GM12878 (cell line): Measurements from ENCODE around the gene TRIM46. TPM values are rescaled to one million over a fixed set of nuclear protein-coding genes. Genes with fewer than 3 reads are reported as not detected.
A peak's percentile ranks its signal among the peaks of the same experiment; 100 is the strongest.

Source experiments
- CREB1 ChIP-seq: IDR thresholded peaks from 2 replicates; pipeline ENCODE4 v1.6.1; 2012; ENCODE audit warnings: low read depth, mild to moderate bottlenecking, inconsistent platforms
- DPF2 ChIP-seq: fragments of 450-650 bp; IDR thresholded peaks from 2 replicates; pipeline ENCODE4 v1.6.1; 2017; ENCODE audit warnings: mild to moderate bottlenecking
- EED ChIP-seq: sonication (generic); IDR thresholded peaks from 2 replicates; pipeline ENCODE4 v1.6.1; 2016; ENCODE audit warnings: antibody characterized with exemption, low read depth
- HDAC6 ChIP-seq: fragments of 200-600 bp; sonication (generic); IDR thresholded peaks from one replicate; pipeline ENCODE4 v1.8.0; 2017; ENCODE audit warnings: antibody characterized with exemption; ENCODE audit not compliant: unreplicated experiment
- IKZF1 ChIP-seq: fragments of 450-650 bp; conservative IDR thresholded peaks from 2 replicates; pipeline ENCODE4 v1.6.1; 2017; ENCODE audit warnings: antibody characterized with exemption, mild to moderate bottlenecking
- MTA2 ChIP-seq: fragments of 450-650 bp; IDR thresholded peaks from 2 replicates; pipeline ENCODE4 v1.6.1; 2016; ENCODE audit warnings: low read depth, mild to moderate bottlenecking, moderate library complexity
- RB1 ChIP-seq: fragments of 450-650 bp; formaldehyde crosslinking; IDR thresholded peaks from 2 replicates; pipeline ENCODE4 v1.6.1; 2017; ENCODE audit warnings: mild to moderate bottlenecking, borderline replicate concordance
- RFX5 ChIP-seq: IDR thresholded peaks from 2 replicates; pipeline ENCODE4 v1.6.1; 2011; ENCODE audit warnings: low read depth, low read length, improper control_type of control experiment
- RUNX3 ChIP-seq: IDR thresholded peaks from 2 replicates; pipeline ENCODE4 v1.6.1; 2012; ENCODE audit warnings: low read length, inconsistent platforms
- SMARCA5 ChIP-seq: fragments of 450-650 bp; IDR thresholded peaks from 2 replicates; pipeline ENCODE4 v1.6.1; 2017; ENCODE audit warnings: mild to moderate bottlenecking
- SUPT20H ChIP-seq: IDR thresholded peaks from 2 replicates; pipeline ENCODE4 v1.6.1; 2011; ENCODE audit warnings: low read depth, mild to moderate bottlenecking, low read length, moderate library complexity, borderline replicate concordance; ENCODE audit not compliant: control insufficient read depth
- TCF12 ChIP-seq: IDR thresholded peaks from 2 replicates; pipeline ENCODE4 v1.6.1; 2011; ENCODE audit warnings: low read depth, mild to moderate bottlenecking, low read length
- TCF3 ChIP-seq: IDR thresholded peaks from 2 replicates; pipeline ENCODE4 v1.6.1; 2012; ENCODE audit warnings: low read depth, mild to moderate bottlenecking, low read length, borderline replicate concordance; ENCODE audit not compliant: insufficient read depth
- ZNF217 ChIP-seq: fragments of 450-650 bp; IDR thresholded peaks from 2 replicates; pipeline ENCODE4 v1.6.1; 2017; ENCODE audit warnings: antibody characterized with exemption, mild to moderate bottlenecking
- polyA plus RNA-seq, 11 experiments: library from polyadenylated mRNA; depleted of rRNA in 4 of 11; unstranded in 6 of 11; stranded (reverse) in 5 of 11; fragments of >200 nt; fragmentation: Nextera tagmentation in 4 of 11; fragmentation: Illumina TruSeq in 1 of 11; extraction: Ambion mirVana in 4 of 11; extraction: Trizol in 1 of 11; gene quantifications; 1 replicate in 1 of 11; 2 replicates in 10 of 11; pipeline versions ENCODE4 v1.2.1 to v1.2.3, GENCODE V29; 2011 to 2016; ENCODE audit warnings: inconsistent platforms in 2 of 11, missing spikeins in 2 of 11, low read depth in 1 of 11
- total RNA-seq, 4 experiments: library from RNA; depleted of rRNA in 3 of 4; stranded (reverse); fragments of >200 nt in 3 of 4; fragmentation: Illumina TruSeq in 1 of 4; extraction: Trizol in 1 of 4; gene quantifications; 2 replicates each; pipeline versions ENCODE4 v1.2.1 to v1.2.3, GENCODE V29; 2013 to 2021
- TF ChIP-seq, protein P1 (sequence below): fragments of 450-650 bp; IDR thresholded peaks from 2 replicates; pipeline ENCODE4 v1.6.1; 2016; ENCODE audit warnings: mild to moderate bottlenecking
- TF ChIP-seq, protein P2 (sequence below): IDR thresholded peaks from 2 replicates; pipeline ENCODE4 v1.6.1; 2012; ENCODE audit warnings: improper control_type of control experiment, low read depth, low read length; ENCODE audit not compliant: insufficient replicate concordance
- TF ChIP-seq, protein P3 (sequence below): IDR thresholded peaks from 2 replicates; pipeline ENCODE4 v1.6.1; 2012; ENCODE audit warnings: low read depth, low read length, improper control_type of control experiment

The TRIM46 gene
- total and polyA plus RNA-seq, 10 of the 15 experiments (the other 5 are each of a cell fraction or from before 2014, with no cell fraction given) = 0.08 to 3.1 (median 0.97) TPM

DNA sequence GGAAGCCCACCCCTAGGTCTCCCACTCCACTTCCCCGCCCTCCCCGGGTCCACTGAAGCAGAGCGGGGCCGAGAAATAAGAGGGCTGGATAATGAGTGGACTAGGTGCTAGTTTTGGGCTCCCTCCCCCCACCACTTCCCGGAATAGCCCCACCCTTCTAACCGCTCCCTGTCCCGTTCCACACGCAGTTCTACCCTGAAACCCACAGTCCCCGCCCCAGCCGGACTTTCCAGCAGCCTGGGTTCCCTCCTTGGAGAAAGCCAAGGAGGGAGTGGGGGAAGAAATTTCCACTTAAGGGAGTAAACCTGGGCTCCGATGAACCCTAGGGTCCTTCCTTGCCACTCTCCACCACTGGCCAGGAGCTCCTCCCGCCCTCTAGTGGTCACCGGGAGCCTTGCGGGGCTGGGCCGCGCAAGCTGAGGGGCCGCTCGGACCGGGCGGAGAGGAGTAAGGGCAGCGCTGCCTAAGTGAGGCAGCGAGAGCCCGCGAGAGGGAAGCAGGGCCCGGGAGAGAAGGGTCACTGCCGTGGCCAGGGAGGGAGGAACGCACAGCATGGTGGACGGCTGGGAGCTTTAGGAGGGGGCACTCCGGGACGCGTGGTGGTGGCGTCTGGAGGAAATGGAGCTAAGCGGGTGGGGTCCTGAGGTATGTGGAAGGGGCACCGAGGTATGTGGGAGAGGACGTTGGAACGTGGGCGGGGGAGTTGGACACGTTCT, 19.8 kb downstream of the TRIM46 start (continued):
- TF ChIP-seq, protein P1, sequence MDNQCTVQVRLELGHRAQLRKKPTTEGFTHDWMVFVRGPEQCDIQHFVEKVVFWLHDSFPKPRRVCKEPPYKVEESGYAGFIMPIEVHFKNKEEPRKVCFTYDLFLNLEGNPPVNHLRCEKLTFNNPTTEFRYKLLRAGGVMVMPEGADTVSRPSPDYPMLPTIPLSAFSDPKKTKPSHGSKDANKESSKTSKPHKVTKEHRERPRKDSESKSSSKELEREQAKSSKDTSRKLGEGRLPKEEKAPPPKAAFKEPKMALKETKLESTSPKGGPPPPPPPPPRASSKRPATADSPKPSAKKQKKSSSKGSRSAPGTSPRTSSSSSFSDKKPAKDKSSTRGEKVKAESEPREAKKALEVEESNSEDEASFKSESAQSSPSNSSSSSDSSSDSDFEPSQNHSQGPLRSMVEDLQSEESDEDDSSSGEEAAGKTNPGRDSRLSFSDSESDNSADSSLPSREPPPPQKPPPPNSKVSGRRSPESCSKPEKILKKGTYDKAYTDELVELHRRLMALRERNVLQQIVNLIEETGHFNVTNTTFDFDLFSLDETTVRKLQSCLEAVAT = no peak
- no peak for TF ChIP-seq DPF2
- TF ChIP-seq TCF3 = 0 out of 2 replicates have a peak, but pooled peaks have one; percentile 34
- no peak for TF ChIP-seq RFX5
- TF ChIP-seq RUNX3 = peak; percentile 47; the same call in 1 of the 2 replicates
- TF ChIP-seq, protein P2, sequence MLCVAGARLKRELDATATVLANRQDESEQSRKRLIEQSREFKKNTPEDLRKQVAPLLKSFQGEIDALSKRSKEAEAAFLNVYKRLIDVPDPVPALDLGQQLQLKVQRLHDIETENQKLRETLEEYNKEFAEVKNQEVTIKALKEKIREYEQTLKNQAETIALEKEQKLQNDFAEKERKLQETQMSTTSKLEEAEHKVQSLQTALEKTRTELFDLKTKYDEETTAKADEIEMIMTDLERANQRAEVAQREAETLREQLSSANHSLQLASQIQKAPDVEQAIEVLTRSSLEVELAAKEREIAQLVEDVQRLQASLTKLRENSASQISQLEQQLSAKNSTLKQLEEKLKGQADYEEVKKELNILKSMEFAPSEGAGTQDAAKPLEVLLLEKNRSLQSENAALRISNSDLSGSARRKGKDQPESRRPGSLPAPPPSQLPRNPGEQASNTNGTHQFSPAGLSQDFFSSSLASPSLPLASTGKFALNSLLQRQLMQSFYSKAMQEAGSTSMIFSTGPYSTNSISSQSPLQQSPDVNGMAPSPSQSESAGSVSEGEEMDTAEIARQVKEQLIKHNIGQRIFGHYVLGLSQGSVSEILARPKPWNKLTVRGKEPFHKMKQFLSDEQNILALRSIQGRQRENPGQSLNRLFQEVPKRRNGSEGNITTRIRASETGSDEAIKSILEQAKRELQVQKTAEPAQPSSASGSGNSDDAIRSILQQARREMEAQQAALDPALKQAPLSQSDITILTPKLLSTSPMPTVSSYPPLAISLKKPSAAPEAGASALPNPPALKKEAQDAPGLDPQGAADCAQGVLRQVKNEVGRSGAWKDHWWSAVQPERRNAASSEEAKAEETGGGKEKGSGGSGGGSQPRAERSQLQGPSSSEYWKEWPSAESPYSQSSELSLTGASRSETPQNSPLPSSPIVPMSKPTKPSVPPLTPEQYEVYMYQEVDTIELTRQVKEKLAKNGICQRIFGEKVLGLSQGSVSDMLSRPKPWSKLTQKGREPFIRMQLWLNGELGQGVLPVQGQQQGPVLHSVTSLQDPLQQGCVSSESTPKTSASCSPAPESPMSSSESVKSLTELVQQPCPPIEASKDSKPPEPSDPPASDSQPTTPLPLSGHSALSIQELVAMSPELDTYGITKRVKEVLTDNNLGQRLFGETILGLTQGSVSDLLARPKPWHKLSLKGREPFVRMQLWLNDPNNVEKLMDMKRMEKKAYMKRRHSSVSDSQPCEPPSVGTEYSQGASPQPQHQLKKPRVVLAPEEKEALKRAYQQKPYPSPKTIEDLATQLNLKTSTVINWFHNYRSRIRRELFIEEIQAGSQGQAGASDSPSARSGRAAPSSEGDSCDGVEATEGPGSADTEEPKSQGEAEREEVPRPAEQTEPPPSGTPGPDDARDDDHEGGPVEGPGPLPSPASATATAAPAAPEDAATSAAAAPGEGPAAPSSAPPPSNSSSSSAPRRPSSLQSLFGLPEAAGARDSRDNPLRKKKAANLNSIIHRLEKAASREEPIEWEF = no peak
- TF ChIP-seq TCF12 = 0 out of 2 replicates have a peak, but pooled peaks have one; percentile 4
- TF ChIP-seq IKZF1 = peak; percentile 67
- peak; percentile 40; the same call in 1 of the 2 replicates for TF ChIP-seq SMARCA5
- peak; percentile 69; the same call in 1 of the 2 replicates for TF ChIP-seq RB1
- TF ChIP-seq CREB1 = 0 out of 2 replicates have a peak, but pooled peaks have one; percentile 24
- TF ChIP-seq MTA2 = peak; percentile 46; the same call in 1 of the 2 replicates
- peak; percentile 23 for TF ChIP-seq EED
- no peak for TF ChIP-seq SUPT20H
- 0 out of 2 replicates have a peak, but pooled peaks have one; percentile 49 for TF ChIP-seq ZNF217
- TF ChIP-seq, protein P3, sequence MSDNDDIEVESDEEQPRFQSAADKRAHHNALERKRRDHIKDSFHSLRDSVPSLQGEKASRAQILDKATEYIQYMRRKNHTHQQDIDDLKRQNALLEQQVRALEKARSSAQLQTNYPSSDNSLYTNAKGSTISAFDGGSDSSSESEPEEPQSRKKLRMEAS = peak; percentile 13; the same call in 1 of the 2 replicates
- TF ChIP-seq HDAC6 = peak; percentile 32
